Right ventricle myocardium superior (tissue), 1 donor: ENCODE data around the gene SKI. TPM values are rescaled to one million over a fixed set of nuclear protein-coding genes. Genes with fewer than 3 reads are reported as not detected.

Experiments
- ATAC-seq: fragments of 200-7000 bp; cut with Tn5 transposase; one replicate; pipeline ENCODE4 v1.9.1; 2020; ENCODE audit warnings: mild to moderate bottlenecking; ENCODE audit not compliant: poor library complexity
- DNase-seq: peaks from one replicate; pipeline ENCODE4 v3.0.0-alpha.2; 2020
- intact Hi-C: fragments of 100-400 bp; cut with DNase I; formaldehyde crosslinking; loops from one replicate; pipeline ENCODE4 v1.11.2; 2022
- total RNA-seq: library from RNA; stranded (reverse); fragmentation: NEBNext Ultra II Directional; extraction: Animal tissue kit (Norgen Biotek cat#: 25700); gene quantifications from one replicate; pipeline ENCODE4 v1.2.1, GENCODE V29; 2021
- donor health status: DM: no; HTN: yes; CAD: no; lungs with severe emphysema.

SKI gene
- total RNA-seq, 1 donor from 2014 or later = 35.1 TPM

DNA sequence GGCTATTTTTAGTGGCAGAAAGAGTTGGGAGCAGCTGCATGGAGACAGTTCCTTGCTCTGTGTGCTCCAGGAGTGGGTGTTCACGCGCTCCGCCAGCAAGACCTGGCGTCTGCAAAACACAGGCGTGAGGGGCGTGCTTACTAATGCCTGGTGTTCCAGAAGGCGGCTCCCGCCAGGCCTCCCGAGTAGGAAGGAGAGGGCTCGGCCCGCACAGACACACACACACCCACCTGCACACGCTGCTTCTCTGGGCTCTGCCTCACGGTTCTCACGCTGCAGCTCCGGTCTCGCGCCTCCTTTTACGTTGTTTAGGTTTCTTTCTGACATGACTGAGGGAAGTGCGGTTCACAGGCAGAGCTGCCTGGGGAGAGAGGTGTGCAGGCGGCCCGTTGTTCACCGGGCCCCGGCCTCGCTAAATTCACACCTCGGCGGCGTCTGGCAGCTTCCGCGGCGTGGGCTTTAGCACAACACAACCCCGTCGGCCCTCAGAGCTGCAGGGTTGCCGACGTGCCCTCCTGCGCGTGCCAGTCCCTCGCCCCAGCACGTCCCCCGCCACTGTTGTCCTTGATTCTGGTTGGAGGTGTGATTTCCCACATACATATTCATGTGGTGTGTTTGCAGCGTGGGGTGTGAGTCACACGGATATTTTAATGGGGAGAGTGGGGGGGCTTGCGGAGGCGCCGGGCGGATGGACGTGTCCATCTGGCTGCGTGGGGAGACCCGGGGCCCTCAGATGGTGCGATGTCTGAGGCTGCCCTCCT is 77.0 kb downstream of the SKI start:
- no peak for DNase-seq
- intact Hi-C loops = no loop called here

DNA sequence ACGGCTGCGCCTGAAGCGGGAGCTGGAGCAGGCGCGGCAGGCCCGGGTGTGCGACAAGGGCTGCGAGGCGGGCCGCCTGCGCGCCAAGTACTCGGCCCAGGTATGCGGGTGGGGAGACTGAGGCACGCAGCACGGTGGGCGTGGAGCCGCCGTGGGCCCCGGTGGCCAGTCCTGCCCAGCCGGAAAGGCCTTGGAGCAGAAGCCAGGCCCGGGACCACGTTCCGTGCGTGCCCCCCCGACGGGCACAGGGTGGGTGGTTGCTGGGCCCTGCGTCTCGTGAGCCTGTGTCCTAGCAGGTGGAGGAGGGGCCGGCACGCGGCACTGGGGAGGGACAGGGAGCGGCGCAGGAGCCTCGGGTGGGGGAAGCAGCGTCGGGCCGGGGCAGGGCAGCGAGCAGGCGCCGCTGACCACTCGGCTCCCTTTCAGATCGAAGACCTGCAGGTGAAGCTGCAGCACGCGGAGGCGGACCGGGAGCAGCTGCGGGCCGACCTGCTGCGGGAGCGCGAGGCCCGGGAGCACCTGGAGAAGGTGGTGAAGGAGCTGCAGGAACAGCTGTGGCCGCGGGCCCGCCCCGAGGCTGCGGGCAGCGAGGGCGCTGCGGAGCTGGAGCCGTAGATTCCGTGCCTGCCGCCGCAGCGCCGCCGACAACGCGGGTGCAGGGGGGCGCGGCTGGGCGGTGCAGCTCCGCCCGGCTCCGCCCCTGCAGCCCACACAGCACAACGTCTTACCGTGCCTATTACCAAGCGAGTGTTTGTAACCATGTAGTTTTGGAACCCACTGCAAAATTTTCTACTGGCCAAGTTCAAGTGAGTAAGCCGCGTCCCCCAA is 78.2 kb downstream of the SKI start:
- ATAC-seq = no peak
- DNase-seq = no peak
- intact Hi-C loops = no loop called here

More for the DNA sequence above, 77.0 kb downstream of the SKI start:
- no peak for ATAC-seq

DNA sequence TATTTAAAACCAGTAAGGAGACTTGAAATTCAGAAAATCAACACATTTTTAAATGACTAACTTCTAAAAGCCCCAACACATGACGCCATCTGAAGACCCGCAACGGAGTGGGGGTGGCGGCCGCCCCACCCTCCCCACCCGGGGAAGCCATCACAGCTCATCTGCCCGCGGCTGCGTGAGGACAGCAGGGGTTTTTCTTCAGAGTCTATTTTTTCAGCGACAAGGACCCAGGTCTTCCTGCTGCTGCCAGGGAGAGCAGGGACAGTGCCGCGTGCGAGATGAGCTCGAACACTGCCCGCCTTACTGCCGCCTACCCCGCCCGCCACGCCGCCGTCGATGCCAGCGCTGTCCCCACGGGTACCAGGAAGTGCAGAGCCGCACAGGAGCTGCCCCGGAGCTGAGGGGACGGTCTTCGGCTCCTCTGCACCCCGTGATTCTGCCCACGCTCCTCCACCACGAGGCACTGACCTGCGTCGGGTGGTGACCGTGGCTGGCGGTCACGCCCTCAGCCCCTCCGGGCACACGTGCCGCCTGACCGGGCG is 79.0 kb downstream of the SKI start:
- intact Hi-C loops = no loop called here
- ATAC-seq (no peak), DNase-seq (no peak)

DNA sequence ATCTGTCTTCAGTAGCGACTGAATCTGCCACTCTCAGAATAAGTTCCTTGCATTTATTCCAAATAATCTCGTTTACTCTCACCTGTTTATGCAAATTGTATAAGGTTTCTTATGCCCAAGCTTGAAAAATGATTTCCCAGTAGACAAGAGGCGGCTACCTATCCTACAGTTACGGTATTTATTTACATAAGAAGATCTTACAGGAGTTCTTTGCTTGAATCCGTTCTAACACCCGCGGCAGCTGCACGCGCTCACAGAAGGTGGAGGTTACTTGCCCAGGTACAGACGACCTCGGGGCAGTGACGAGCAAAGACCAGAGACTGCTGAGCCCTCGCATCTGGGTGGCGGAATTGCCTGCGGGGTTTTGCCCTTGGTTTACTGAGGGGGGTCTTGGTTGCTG is 79.9 kb downstream of the SKI start:
- DNase-seq = no peak
- intact Hi-C loops = no loop called here
- no peak for ATAC-seq

DNA sequence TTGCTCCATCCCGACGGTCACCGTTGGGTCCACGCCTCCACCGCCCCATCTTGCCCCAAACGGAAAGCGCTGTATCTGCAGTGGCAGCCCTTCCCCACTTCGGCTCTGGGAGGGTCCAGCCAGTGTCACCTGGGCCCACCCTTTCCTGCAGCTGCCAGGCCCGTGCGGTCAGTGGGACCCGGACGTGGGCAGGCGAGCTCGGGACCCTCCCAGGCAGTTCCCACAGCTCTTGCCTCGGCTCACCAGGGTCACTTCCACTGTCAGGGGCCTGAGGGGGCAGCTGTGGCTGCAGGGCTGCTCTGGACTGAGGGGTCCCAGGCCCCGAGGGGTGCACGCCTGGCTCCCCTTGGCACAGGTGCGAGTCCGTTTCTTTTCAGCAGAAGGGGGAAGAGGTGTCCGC is 80.7 kb downstream of the SKI start:
- intact Hi-C loops = no loop called here
- DNase-seq (no peak), ATAC-seq (no peak)

DNA sequence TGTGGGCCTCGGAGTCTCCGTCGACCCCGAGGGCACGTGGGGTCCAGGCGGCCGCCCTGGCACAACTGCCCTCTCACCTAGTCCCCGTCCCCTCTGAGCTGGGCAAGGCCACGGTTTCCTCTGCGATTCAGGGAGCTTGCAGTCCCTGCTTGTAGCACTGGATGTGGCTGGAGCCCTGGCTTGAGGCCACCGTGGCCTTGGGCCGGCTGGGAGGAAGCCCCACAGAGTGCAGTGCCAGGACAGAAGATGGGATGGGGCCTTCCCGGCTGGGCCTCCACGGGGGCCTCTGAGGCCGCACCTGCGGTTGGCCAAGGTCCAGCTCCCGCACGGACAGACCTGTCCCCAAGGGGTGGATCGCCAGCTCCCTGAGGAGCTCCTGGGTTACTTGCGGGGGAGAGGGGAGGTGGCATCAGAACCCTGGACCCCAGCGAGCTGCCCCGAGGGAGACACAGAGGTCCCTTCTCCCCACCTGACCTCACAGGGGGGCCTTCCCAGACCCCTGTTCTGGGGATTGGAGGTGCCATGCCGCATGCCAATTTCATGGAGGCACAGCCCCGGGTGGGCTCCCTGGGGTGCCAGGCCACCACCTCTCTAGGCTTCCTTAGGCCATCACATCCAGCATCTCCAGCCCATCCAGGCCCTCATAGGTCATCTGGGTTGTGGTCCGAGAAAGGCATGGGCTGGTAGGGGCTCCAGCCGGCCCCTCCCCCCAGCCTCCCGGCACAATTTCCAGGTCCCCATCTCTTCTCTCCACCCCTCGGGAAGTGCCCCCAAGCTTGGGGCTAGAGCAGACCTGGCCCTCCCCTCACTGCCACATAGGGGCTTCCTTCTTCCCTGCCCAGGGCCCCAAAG is 82.4 kb downstream of the SKI start:
- ATAC-seq (no peak), DNase-seq (peak; percentile 72)
- intact Hi-C loops = no loop called here

DNA sequence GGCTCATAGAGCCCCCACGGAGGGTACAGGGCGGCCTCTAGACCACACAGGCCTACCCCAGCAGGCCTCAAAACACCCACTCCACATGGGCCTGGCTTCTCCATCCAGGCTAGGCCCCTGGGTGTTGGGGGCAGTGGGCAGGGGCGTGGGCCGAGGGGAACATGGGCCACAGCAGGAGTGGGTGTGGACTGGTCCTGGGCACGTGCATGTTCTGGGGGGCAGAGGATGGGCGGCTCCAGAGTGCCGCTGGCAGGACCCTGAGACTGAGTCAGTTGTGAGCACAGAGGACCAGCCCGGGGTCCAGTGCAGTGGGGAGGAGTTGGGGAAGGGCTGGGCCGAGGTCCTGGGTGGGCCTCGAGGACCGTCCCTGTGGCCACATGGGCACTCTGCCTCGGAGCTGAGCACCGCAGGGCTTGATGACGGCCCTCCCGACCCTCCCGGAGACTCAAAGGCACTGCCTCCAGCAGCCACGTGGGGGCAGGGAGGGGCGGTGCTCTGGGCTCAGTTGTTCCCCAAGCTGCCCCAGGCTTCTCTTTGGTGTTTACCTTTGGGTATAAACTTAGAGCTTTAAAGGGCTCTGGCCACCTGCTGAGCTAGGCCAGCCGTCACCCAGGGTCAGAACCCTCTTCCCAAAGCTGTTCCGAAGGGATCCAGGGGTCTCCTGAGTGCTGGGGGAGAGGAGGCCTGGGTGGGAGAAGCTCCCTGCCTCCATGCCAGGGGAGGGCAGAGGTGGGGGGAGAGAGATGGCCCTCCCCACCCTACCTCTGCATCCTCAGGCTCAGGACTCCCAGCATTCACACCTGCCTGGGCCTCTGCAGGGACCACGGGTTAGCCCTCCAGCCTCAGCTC is 83.3 kb downstream of the SKI start:
- intact Hi-C loops = no loop called here
- ATAC-seq (peak; percentile 23), DNase-seq (peak; percentile 80)

DNA sequence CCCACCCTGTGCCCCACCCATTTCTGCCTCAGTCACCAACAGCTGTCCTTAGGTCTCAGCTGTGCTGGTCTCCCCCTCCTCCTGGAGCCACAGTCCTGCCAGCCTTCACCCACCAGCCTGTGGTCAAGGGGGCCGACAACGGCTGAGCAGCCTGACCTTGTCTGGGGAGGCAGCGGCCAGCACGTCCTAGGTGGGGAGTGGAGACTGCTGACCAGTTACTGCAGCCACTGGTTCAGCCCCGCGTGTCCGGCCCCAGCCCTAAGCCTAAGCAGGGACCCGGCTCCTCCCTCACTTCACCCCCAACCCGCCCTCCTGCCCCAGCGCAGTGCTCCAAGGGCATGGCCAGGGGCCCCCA is 84.0 kb downstream of the SKI start:
- intact Hi-C loops = no loop called here
- DNase-seq = no peak
- no peak for ATAC-seq

DNA sequence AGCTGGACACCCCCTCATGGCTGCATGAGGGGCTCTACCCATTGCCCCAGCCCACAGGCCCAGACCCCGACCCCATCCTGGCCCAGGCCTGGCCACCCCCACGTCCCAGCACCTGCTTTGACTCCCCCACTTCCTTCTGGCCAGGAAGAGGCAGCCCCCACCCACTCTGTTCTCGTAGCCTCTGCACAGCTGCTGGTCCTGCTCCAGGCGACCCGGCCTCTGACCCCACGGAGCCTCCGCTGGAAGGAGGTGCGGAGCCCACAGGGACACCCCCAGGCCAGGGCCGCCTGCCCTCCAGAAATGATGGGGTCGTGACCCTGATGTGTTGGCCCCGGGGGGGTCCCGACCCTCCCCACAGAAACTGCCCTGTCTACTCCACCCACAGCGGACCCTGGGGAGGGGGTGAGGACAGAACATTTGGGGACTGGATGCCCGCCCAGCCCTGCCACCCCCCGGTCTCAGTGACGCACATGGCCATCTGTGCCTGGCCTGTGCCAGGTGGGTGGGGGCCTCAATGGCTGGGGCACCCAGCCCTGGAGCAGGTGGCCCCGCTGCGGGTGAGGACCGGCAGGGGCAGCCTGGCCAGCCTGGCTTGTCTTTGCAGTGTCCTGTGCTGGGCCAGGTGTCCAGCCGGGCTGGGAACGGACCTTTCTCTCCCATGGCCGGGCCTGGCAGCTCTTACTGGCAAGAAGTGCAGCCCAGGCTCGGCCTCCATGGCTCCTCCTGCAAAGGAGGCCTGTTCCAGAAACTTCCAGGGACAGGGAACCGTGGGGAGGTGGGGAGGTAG is 84.6 kb downstream of the SKI start:
- intact Hi-C loops = no loop called here
- no peak for DNase-seq

DNA sequence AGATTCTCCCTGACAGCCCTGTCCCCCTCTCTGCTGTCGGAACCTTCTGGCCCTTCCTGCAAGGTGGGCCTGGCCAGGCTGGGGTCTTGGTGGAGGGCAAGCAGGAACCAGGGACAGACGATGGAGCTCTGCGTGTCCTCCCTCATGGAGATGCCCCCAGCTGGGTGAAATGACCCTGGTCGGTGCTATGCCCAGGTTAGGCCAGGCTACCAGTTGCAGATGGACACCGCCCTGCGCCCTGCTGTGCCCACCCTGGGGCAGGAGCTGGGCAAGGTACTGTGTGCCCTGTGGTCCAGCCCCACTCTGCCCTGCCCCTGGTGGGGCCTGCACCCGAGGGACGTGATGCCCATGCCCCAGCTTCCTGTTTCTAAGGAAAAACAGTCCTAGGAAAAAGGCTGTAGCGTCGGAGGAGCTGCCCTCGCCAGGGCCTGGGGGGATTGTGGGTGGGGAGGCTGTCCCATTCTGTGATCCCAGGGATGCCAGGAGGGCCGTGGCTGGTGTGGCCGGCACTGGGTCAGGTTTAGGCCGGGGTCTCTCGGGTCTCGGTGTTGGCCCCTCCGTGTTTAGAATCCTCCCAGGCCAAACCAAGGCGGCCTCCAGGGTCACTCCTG is 85.6 kb downstream of the SKI start:
- no peak for ATAC-seq
- intact Hi-C loops = loop anchor here (2.0 kb wide), 1 partner anchor 109 kb away; no protein-coding TSS in a partner anchor
- no peak for DNase-seq

More for the DNA sequence above, 84.6 kb downstream of the SKI start:
- no peak for ATAC-seq

DNA sequence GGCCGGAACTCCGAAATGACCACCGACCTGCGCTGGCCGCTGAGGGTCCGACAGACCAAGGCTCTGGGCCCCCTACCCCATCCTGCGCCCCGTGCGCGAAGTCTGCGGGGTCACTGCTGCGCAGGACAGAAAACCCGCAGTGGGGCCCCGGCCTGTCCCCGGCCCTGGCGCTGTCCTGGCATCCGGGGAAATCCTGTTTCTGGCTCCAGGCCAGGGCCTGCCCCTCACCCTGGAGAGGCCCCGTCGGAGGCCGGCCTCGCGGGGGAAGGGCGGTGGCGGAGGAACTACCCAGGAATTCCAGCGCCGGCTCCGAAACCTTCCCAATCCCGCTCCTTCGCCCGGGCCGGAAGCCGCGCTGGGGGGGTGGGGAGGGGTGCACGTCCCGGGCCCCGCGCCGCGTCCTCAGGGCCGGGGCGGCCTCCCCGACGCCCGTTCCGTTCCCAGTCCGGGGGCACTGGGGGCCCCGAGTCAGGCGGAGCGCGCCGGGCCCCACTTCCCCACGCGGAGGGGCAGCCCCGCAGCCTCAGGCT is 86.2 kb downstream of the SKI start:
- DNase-seq = peak; percentile 79

DNA sequence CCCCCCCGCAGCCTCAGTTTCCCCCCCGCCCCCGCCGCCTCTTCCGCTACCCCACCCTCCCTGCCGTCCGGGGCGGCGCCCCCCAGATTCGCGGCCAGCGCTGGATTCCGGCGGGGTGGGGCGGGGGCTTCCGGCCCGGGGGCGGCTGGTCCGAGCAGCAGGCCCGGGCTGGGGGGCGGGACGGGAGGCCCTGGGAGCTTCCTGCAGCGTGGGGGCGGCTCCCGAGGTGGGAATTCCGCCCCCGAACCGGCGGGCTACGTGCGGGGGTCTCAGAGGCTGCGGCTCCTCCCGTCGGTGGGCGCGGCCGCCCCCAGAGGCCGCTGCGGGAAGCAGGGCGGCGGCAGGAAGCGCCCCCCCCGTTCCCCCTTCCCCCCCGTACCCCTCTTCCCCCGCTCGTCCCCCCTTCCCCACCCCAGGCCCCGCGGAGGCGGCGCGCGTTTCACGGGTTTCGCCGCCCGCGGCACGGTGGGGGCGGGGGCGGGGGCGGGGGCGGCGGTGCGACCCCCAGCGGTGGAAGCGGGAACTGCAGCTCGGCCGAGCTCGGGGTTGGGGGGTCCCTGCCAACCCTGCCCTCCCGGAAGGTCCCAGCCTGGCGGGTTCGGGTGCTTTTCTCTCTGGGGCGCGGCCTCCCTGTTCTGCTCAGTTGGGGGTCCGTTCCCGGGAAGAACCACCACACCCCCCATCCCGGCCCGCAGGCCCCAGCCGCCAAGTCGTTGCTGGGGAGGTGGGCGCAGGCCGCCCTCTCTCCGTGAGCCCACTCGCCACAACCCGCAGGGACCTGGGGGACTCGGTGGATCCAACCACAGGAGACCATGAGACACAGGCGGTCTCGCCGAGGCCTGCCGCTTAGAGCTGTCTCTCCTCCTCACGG is 86.9 kb downstream of the SKI start:
- peak; percentile 48 for ATAC-seq
- intact Hi-C loops = loop anchor here (2.0 to 5.0 kb wide), 2 partner anchors 83 to 110 kb away; no protein-coding TSS in a partner anchor
- peak; percentile 81 for DNase-seq

More for the DNA sequence above, 86.2 kb downstream of the SKI start:
- peak; percentile 21 for ATAC-seq
- intact Hi-C loops = loop anchor here (2.0 kb wide), 1 partner anchor 110 kb away; no protein-coding TSS in a partner anchor

DNA sequence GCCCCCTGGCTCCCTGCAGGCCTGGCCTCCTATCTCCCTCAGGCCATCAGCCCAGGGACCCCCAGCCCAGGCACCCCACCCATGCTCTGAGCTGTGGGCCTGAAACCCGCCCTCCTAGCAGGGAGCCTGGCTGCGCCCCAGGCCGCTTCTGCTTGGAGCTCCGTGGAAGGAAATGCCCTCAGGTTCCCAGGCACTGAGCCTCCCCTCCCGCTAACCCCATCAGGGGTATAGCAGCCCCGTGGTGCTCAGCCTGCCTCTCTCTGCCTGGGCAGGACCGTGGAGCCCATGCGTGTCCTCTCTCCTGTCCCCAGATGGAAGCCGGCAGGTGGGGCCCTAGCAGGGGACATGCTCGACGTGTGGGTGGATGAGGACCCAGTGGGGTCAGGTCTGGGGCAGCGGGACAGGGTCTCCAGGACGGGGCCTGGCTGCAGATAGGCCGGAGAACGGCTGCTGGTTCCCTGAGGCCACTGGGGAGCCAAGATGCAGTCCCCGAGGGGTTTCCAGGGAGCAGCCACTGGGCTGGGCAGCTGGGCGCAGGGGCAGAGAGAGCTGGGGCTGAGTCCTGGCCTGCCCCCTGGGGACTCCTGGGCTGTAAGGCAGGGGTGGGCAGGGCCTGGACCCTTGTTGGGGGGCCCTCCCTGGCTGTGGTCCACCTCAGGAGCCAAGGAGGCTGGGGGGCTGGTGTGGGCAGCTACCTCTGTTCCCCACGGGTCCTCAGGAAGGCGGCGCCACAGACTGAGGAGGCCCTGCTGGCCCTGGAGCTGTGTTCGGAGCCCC is 87.7 kb downstream of the SKI start:
- intact Hi-C loops = loop anchor here (2.0 to 5.0 kb wide), 2 partner anchors 84 to 111 kb away; no protein-coding TSS in a partner anchor
- DNase-seq = no peak
- no peak for ATAC-seq

DNA sequence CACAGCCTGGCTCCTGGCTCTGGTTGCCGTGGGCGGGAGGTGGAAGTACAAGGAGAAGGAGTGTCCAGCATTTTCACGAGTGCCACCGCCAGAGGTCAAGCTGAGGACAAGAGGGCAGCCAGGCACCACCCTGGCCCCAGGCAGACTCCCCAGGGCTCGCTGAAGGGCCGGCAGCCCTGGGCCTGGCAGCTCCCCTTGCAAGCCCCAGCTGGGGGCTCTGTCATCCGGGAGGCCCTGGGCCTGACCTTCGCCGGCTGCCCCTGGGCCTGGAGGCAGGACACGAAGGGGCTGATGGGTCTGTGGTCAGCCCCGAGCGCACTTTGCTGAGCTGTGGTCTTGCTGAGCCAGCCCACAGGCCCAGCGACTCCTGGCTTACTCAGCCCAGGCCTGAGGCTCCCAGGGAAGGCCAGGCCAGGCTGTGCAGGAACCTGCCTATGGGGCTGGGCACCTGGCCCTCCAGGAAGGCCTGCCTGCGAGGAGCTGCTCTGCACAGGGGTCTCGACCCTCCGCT is 88.4 kb downstream of the SKI start:
- intact Hi-C loops = loop anchor here (5.0 kb wide), 1 partner anchor 84 kb away; no protein-coding TSS in a partner anchor

More for the DNA sequence above, 88.4 kb downstream of the SKI start:
- no peak for ATAC-seq
- no peak for DNase-seq
